ENCODE measurements around the gene KDM2A. TPM values are rescaled to one million over a fixed set of nuclear protein-coding genes. Genes with fewer than 3 reads are reported as not detected.

The KDM2A gene
- total RNA-seq, 3 donors from 2014 or later, result 47.0 to 64.1 (median 61.9) TPM

- Histone ChIP-seq H3K27ac (no peak overlapping the region), H3K27me3 (no peaks in the 10 kb centered on the region), H3K36me3 (no peaks in the 10 kb centered on the region), H3K4me3 (no peak overlapping the region), H3K4me1 (peaks cover under 1 to 11% of the 10 kb centered on the region in 2 donors), H3K9me3 (peaks cover 0 to 11% of the 10 kb centered on the region in 2 donors)
- DNase-seq (ENCODE audit: low spot score in 2 of 2), result no peak
- intact Hi-C loops (cut with DNase I; ENCODE audit: low total_unique reads), result no loop called here
- TF ChIP-seq POLR2AphosphoS5 (IDR thresholded peaks at IDR 0.05) (no peak), CTCF (IDR thresholded peaks at IDR 0.05) (no peak), POLR2A (IDR thresholded peaks at IDR 0.05) (no peak)
Observed at GRCh38 chr11:67293090-67293489, 174.0 kb downstream of the KDM2A start.

GRCh38 chr11:67295846-67296245 is 176.8 kb downstream of the KDM2A start:
- peaks cover 0 to 11% of the 10 kb centered on the region in 2 donors for H3K9me3 ChIP-seq
- H3K36me3 ChIP-seq, result no peaks in the 10 kb centered on the region
- H3K27me3 ChIP-seq, result no peaks in the 10 kb centered on the region
- H3K4me3 ChIP-seq, result no peak overlapping the region
- H3K27ac ChIP-seq, result no peak overlapping the region
- no peak for TF ChIP-seq CTCF (IDR thresholded peaks at IDR 0.05)
- TF ChIP-seq POLR2AphosphoS5 (IDR thresholded peaks at IDR 0.05), result no peak
- TF ChIP-seq POLR2A (IDR thresholded peaks at IDR 0.05), result no peak
- no peaks in the 10 kb centered on the region for H3K4me1 ChIP-seq
- intact Hi-C loops (cut with DNase I; ENCODE audit: low total_unique reads), result no loop called here
- DNase-seq (ENCODE audit: low spot score in 2 of 2), result no peak

- Histone ChIP-seq H3K27ac (no peak overlapping the region), H3K36me3 (no peaks in the 10 kb centered on the region), H3K9me3 (peaks cover 0 to 11% of the 10 kb centered on the region in 2 donors), H3K4me3 (no peak overlapping the region), H3K27me3 (no peaks in the 10 kb centered on the region), H3K4me1 (peaks cover 0 to 5% of the 10 kb centered on the region in 2 donors)
- no peak for DNase-seq (ENCODE audit: low spot score in 2 of 2)
- TF ChIP-seq POLR2AphosphoS5 (IDR thresholded peaks at IDR 0.05) (no peak), POLR2A (IDR thresholded peaks at IDR 0.05) (no peak), CTCF (IDR thresholded peaks at IDR 0.05) (no peak)
- intact Hi-C loops (cut with DNase I; ENCODE audit: low total_unique reads), result no loop called here
Observed at GRCh38 chr11:67298786-67299185, 179.7 kb downstream of the KDM2A start.

- no peaks in the 10 kb centered on the region for H3K36me3 ChIP-seq
- no peak overlapping the region for H3K27ac ChIP-seq
- peaks cover 0 to 7% of the 10 kb centered on the region in 2 donors for H3K4me1 ChIP-seq
- TF ChIP-seq CTCF (IDR thresholded peaks at IDR 0.05) (no peak), POLR2A (IDR thresholded peaks at IDR 0.05) (no peak), POLR2AphosphoS5 (IDR thresholded peaks at IDR 0.05) (no peak)
- no peak for DNase-seq (ENCODE audit: low spot score in 2 of 2)
- H3K4me3 ChIP-seq, result no peak overlapping the region
- intact Hi-C loops (cut with DNase I; ENCODE audit: low total_unique reads), result no loop called here
- peaks cover 0 to 11% of the 10 kb centered on the region in 2 donors for H3K9me3 ChIP-seq
- no peaks in the 10 kb centered on the region for H3K27me3 ChIP-seq
Observed at GRCh38 chr11:67299471-67300191, 180.6 kb downstream of the KDM2A start.

GRCh38 chr11:67300256-67300755 is 181.2 kb downstream of the KDM2A start:
- DNase-seq (ENCODE audit: low spot score in 2 of 2), result no peak
- intact Hi-C loops (cut with DNase I; ENCODE audit: low total_unique reads), result no loop called here
- Histone ChIP-seq H3K4me3 (no peak overlapping the region), H3K27me3 (no peaks in the 10 kb centered on the region), H3K36me3 (no peaks in the 10 kb centered on the region), H3K4me1 (peaks cover 0 to 10% of the 10 kb centered on the region in 2 donors), H3K27ac (no peak overlapping the region), H3K9me3 (peaks cover 0 to 10% of the 10 kb centered on the region in 2 donors)
- TF ChIP-seq POLR2AphosphoS5 (IDR thresholded peaks at IDR 0.05), result no peak
- no peak for TF ChIP-seq CTCF (IDR thresholded peaks at IDR 0.05)
- TF ChIP-seq POLR2A (IDR thresholded peaks at IDR 0.05), result no peak
